Effector memory CD4-positive, alpha-beta T cell (primary cell): ENCODE measurements around the gene HOXB3.

Source experiments
- DNase-seq, 3 donors: peaks; one replicate each; pipeline ENCODE4 v3.0.0-alpha.2; 2020
- H3K27ac ChIP-seq: 2 replicates; pipeline ENCODE4 v1.7.0; 2013; ENCODE audit warnings: mild to moderate bottlenecking, low read length, moderate library complexity; ENCODE audit not compliant: insufficient read depth, poor library complexity, severe bottlenecking
- H3K27me3 ChIP-seq: replicated peaks from 2 replicates; pipeline ENCODE4 v1.7.0; 2013; ENCODE audit warnings: mild to moderate bottlenecking, low read length; ENCODE audit not compliant: insufficient read depth, control insufficient read depth, poor library complexity, severe bottlenecking
- H3K36me3 ChIP-seq: 2 replicates; pipeline ENCODE4 v1.7.0; 2013; ENCODE audit warnings: mild to moderate bottlenecking, low read length, moderate library complexity; ENCODE audit not compliant: control insufficient read depth, insufficient read depth
- H3K4me1 ChIP-seq: 2 replicates; pipeline ENCODE4 v1.7.0; 2013; ENCODE audit warnings: low read length, mild to moderate bottlenecking; ENCODE audit not compliant: control insufficient read depth, insufficient read depth, poor library complexity, severe bottlenecking
- H3K4me3 ChIP-seq: 2 replicates; pipeline ENCODE4 v1.7.0; 2013; ENCODE audit warnings: low read length, low read depth, mild to moderate bottlenecking; ENCODE audit not compliant: insufficient read depth, poor library complexity, severe bottlenecking
- H3K9me3 ChIP-seq: 2 replicates; pipeline ENCODE4 v1.7.0; 2013; ENCODE audit warnings: mild to moderate bottlenecking, low read length, moderate library complexity; ENCODE audit not compliant: control insufficient read depth

Gene HOXB3

GRCh38 chr17:48574505-48575065, 15.5 kb downstream of the HOXB3 start:
- no peaks in the 10 kb centered on the region for H3K36me3 ChIP-seq
- no peaks in the 10 kb centered on the region for H3K27me3 ChIP-seq
- H3K27ac ChIP-seq = no peak overlapping the region
- no peak overlapping the region for H3K4me3 ChIP-seq
- DNase-seq = no peak
- H3K9me3 ChIP-seq = no peaks in the 10 kb centered on the region
- peaks cover 21% of the 10 kb centered on the region for H3K4me1 ChIP-seq

- H3K27me3 ChIP-seq = no peaks in the 10 kb centered on the region
Observed at GRCh38 chr17:48571826-48572417, 18.1 kb downstream of the HOXB3 start.

GRCh38 chr17:48571024-48571818, 18.8 kb downstream of the HOXB3 start:
- Histone ChIP-seq H3K9me3 (no peaks in the 10 kb centered on the region), H3K4me3 (no peak overlapping the region), H3K4me1 (no peaks in the 10 kb centered on the region), H3K27ac (no peak overlapping the region), H3K36me3 (no peaks in the 10 kb centered on the region), H3K27me3 (no peaks in the 10 kb centered on the region)
- no peak for DNase-seq

More at GRCh38 chr17:48571826-48572417, 18.1 kb downstream of the HOXB3 start:
- H3K4me3 ChIP-seq = no peak overlapping the region
- DNase-seq = no peak
- H3K9me3 ChIP-seq = no peaks in the 10 kb centered on the region
- H3K27ac ChIP-seq = no peak overlapping the region
- H3K36me3 ChIP-seq = no peaks in the 10 kb centered on the region
- H3K4me1 ChIP-seq = peaks cover 4% of the 10 kb centered on the region

- Histone ChIP-seq H3K27ac (no peak overlapping the region), H3K4me3 (no peak overlapping the region), H3K27me3 (no peaks in the 10 kb centered on the region), H3K36me3 (no peaks in the 10 kb centered on the region), H3K9me3 (no peaks in the 10 kb centered on the region), H3K4me1 (no peaks in the 10 kb centered on the region)
- no peak for DNase-seq
Observed at GRCh38 chr17:48570325-48571023, 19.6 kb downstream of the HOXB3 start.

DNA sequence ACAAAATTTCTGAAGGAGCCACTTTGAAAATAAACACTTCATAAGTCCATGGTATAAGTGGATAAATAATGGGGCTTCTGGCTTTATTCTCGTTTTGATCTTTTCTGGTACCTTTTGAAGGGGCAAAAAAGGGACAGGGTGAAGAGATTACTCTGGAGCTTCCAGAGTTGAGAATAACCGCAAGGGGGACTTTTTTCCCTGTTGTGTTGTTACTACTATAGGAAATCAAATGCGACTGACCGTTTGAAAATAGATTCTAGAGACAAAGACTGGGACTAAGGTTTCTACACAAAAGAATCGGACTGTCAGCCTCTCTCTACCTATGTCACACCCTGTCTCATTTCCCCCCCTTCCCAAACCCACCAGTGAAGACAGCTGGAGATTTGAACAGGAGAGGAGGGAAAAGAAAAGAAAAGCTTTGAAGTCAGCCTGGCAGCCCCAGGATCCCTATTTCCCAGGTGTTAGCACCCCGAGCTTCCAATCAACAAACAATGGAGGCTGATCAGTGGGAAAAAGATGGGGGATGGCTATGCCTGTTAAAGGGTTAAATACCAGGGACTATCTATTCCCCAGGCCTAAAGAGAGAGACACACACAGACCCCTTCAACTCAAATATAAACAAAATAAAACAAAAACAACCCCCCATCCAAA, 20.2 kb downstream of the HOXB3 start:
- H3K9me3 ChIP-seq = no peaks in the 10 kb centered on the region
- no peaks in the 10 kb centered on the region for H3K36me3 ChIP-seq
- H3K27me3 ChIP-seq = no peaks in the 10 kb centered on the region
- DNase-seq = no peak
- H3K4me3 ChIP-seq = no peak overlapping the region
- H3K4me1 ChIP-seq = no peaks in the 10 kb centered on the region
- no peak overlapping the region for H3K27ac ChIP-seq

- Histone ChIP-seq H3K36me3 (no peaks in the 10 kb centered on the region), H3K9me3 (no peaks in the 10 kb centered on the region), H3K27me3 (no peaks in the 10 kb centered on the region), H3K4me1 (no peaks in the 10 kb centered on the region), H3K27ac (no peak overlapping the region), H3K4me3 (no peak overlapping the region)
- DNase-seq = no peak
Observed at GRCh38 chr17:48569240-48569582, 20.8 kb downstream of the HOXB3 start.

GRCh38 chr17:48568499-48569239, 21.4 kb downstream of the HOXB3 start:
- Histone ChIP-seq H3K9me3 (no peaks in the 10 kb centered on the region), H3K4me3 (no peak overlapping the region), H3K4me1 (no peaks in the 10 kb centered on the region), H3K36me3 (no peaks in the 10 kb centered on the region), H3K27ac (no peak overlapping the region), H3K27me3 (no peaks in the 10 kb centered on the region)
- DNase-seq = no peak

DNA sequence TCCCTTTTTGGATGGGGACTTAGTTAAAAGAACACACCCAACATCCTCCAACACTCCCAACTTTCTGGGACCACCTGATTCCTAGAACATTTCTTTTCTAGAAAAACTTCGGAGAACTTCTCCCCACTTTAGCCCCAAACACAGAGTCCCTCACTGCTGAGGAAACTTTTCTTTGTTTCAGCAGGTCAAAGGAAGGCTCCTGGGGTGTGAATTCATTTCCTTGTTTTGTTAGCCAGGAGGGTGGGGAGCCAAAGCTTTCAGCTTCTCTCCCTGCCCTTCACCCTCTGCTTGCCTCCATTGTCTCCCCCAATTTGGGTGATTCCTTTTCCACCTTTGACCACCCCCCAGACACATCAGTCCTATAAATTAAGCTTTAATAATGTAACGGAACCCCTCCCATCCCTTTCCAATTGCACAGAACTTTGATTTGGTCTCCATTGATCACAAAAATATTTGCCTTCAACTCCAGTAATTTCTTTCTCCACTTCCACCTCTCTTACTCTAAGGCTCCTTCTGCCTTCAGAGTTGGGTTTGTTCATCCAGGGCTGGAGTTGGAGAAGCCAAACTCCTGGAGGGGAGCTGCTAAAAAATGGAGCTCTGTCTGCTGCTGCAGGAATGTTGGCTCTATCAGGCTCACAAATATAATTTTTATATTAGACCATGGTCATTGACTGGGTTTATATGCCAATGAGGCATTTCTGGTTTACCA, 22.2 kb downstream of the HOXB3 start:
- Histone ChIP-seq H3K9me3 (no peaks in the 10 kb centered on the region), H3K27ac (no peak overlapping the region), H3K36me3 (no peaks in the 10 kb centered on the region), H3K27me3 (no peaks in the 10 kb centered on the region), H3K4me1 (no peaks in the 10 kb centered on the region), H3K4me3 (no peak overlapping the region)
- DNase-seq = no peak

DNA sequence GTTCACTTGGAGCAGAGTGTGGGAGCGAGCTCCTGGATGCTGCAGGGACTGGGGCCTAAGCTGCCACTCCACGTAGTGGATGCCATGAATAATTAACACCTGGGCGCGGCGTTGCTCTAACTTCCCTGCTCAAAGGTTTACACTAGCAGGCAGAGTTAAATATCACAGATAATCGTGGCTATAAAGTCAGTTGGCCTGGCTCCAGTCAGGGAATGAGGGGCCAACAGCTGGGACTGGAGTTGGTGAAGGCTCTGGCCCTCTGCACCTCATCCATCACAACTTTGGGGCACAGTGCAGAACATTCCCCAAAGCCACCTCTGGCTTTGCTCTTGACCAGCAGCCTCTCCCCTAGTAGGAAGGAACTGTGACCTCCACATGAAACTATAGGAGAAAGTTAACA, 22.8 kb downstream of the HOXB3 start:
- Histone ChIP-seq H3K9me3 (no peaks in the 10 kb centered on the region), H3K27ac (no peak overlapping the region), H3K27me3 (no peaks in the 10 kb centered on the region), H3K4me1 (no peaks in the 10 kb centered on the region), H3K4me3 (no peak overlapping the region), H3K36me3 (no peaks in the 10 kb centered on the region)
- DNase-seq = no peak
